ENCODE measurements around the gene BRD3.

Gene BRD3

DNA sequence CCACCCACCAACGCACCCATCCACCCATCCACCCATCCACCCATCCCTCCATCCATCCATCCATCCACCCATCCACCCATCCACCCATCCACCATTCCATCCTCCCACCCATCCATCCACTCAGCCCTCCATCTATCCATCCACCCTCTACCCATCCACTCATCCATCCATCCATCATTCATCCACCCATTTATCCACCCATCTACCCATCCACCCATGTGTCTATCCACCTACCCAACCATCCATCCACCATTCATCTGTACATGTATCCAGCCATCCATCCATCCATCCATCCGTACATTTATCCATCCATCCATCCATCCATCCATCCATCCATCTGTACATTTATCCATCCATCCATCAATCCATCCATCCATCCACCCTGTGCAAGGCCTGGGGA is 64.6 kb downstream of the BRD3 start:
- Histone ChIP-seq H3K79me2 (ENCODE audit: insufficient read depth, low read length) (no peaks in the 10 kb centered on the region), H3K36me3 (ENCODE audit: low read length) (no peaks in the 10 kb centered on the region), H3K4me3 (ENCODE audit: insufficient read depth, low read length, poor library complexity, severe bottlenecking) (no peak overlapping the region), H3K27ac (ENCODE audit: low read depth, low read length) (no peak overlapping the region), H3K9ac (ENCODE audit: low read length) (no peak overlapping the region), H4K20me1 (ENCODE audit: low read depth, low read length) (no peaks in the 10 kb centered on the region), H3K4me2 (ENCODE audit: low read depth, low read length, poor library complexity, severe bottlenecking) (no peak overlapping the region), H3K9me3 (ENCODE audit: insufficient read depth, low read length) (no peaks in the 10 kb centered on the region), H2AFZ (ENCODE audit: low read depth, low read length, severe bottlenecking) (no peak overlapping the region), H3F3A (ENCODE audit: insufficient read depth) (no peaks in the 10 kb centered on the region), H3K27me3 (ENCODE audit: low read length) (no peaks in the 10 kb centered on the region), H3K9me2 (replicated peaks; ENCODE audit: insufficient read depth, low read length) (no peaks in the 10 kb centered on the region)
- TF ChIP-seq, protein P1, sequence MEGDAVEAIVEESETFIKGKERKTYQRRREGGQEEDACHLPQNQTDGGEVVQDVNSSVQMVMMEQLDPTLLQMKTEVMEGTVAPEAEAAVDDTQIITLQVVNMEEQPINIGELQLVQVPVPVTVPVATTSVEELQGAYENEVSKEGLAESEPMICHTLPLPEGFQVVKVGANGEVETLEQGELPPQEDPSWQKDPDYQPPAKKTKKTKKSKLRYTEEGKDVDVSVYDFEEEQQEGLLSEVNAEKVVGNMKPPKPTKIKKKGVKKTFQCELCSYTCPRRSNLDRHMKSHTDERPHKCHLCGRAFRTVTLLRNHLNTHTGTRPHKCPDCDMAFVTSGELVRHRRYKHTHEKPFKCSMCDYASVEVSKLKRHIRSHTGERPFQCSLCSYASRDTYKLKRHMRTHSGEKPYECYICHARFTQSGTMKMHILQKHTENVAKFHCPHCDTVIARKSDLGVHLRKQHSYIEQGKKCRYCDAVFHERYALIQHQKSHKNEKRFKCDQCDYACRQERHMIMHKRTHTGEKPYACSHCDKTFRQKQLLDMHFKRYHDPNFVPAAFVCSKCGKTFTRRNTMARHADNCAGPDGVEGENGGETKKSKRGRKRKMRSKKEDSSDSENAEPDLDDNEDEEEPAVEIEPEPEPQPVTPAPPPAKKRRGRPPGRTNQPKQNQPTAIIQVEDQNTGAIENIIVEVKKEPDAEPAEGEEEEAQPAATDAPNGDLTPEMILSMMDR (IDR thresholded peaks at IDR 0.05; ENCODE audit: insufficient read depth, low read length, poor library complexity, severe bottlenecking): no peak
- TF ChIP-seq EZH2phosphoT487 (conservative IDR thresholded peaks at IDR 0.05; ENCODE audit: low read length): no peak

DNA sequence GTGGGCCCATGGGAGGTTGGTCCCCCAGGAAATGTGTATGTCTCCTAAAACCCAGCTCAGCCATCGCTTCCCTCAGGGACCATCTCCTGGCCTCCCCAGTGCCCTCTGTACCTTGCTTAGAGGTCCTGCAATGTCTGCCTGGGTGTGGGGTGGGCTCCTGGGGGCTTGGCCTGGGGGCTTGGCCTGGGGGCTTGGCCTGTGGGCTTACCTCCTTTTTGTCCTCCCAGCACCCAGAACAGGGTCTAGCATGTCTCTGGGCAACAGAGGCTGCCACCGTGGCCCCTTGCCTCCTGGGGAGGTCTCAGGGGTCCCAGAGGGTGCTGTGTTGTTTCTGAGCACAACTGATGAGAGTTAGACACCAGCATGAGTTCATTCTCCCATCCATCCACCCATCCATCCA is 65.0 kb downstream of the BRD3 start:
- TF ChIP-seq EZH2phosphoT487 (conservative IDR thresholded peaks at IDR 0.05; ENCODE audit: low read length): no peak
- TF ChIP-seq, protein P1 (IDR thresholded peaks at IDR 0.05; ENCODE audit: insufficient read depth, low read length, poor library complexity, severe bottlenecking): no peak
- Histone ChIP-seq H3F3A (ENCODE audit: insufficient read depth) (no peaks in the 10 kb centered on the region), H3K79me2 (ENCODE audit: insufficient read depth, low read length) (no peaks in the 10 kb centered on the region), H3K9me2 (replicated peaks; ENCODE audit: insufficient read depth, low read length) (no peaks in the 10 kb centered on the region), H3K9me3 (ENCODE audit: insufficient read depth, low read length) (no peaks in the 10 kb centered on the region), H3K4me3 (ENCODE audit: insufficient read depth, low read length, poor library complexity, severe bottlenecking) (no peak overlapping the region), H2AFZ (ENCODE audit: low read depth, low read length, severe bottlenecking) (no peak overlapping the region), H3K4me2 (ENCODE audit: low read depth, low read length, poor library complexity, severe bottlenecking) (no peak overlapping the region), H4K20me1 (ENCODE audit: low read depth, low read length) (no peaks in the 10 kb centered on the region), H3K27me3 (ENCODE audit: low read length) (no peaks in the 10 kb centered on the region), H3K27ac (ENCODE audit: low read depth, low read length) (no peak overlapping the region), H3K36me3 (ENCODE audit: low read length) (no peaks in the 10 kb centered on the region), H3K9ac (ENCODE audit: low read length) (no peak overlapping the region)

DNA sequence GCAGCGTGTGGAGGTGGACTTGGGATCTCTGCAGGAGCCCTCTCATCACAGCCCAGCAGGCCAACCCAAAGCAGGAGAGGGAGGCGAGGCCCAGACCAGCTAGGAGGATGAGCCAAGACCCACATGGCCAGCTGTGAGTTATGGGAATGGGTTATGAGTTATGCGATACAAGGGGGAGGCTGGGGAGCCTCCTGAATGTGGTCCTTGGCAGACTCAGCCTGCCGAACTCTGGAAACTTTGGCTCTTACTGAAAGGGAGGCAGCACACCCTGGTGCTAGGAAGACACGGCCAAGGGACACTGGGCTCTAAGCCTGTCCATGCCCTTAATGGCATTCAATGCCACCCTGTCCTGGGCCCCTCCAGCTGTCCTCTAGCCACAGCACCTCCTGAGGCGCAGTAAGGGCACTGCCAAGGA is 68.0 kb downstream of the BRD3 start:
- Histone ChIP-seq H3K4me2 (ENCODE audit: low read depth, low read length, poor library complexity, severe bottlenecking) (no peak overlapping the region), H4K20me1 (ENCODE audit: low read depth, low read length) (no peaks in the 10 kb centered on the region), H3K9me2 (replicated peaks; ENCODE audit: insufficient read depth, low read length) (no peaks in the 10 kb centered on the region), H3F3A (ENCODE audit: insufficient read depth) (no peaks in the 10 kb centered on the region), H3K27me3 (ENCODE audit: low read length) (no peaks in the 10 kb centered on the region), H3K4me3 (ENCODE audit: insufficient read depth, low read length, poor library complexity, severe bottlenecking) (no peak overlapping the region), H3K79me2 (ENCODE audit: insufficient read depth, low read length) (no peaks in the 10 kb centered on the region), H3K9ac (ENCODE audit: low read length) (no peak overlapping the region), H3K27ac (ENCODE audit: low read depth, low read length) (no peak overlapping the region), H3K36me3 (ENCODE audit: low read length) (no peaks in the 10 kb centered on the region), H3K9me3 (ENCODE audit: insufficient read depth, low read length) (no peaks in the 10 kb centered on the region), H2AFZ (ENCODE audit: low read depth, low read length, severe bottlenecking) (no peak overlapping the region)
- TF ChIP-seq, protein P1 (IDR thresholded peaks at IDR 0.05; ENCODE audit: insufficient read depth, low read length, poor library complexity, severe bottlenecking): no peak
- no peak for TF ChIP-seq EZH2phosphoT487 (conservative IDR thresholded peaks at IDR 0.05; ENCODE audit: low read length)
